ENCODE data around the gene NCK1.

NCK1 gene

DNA sequence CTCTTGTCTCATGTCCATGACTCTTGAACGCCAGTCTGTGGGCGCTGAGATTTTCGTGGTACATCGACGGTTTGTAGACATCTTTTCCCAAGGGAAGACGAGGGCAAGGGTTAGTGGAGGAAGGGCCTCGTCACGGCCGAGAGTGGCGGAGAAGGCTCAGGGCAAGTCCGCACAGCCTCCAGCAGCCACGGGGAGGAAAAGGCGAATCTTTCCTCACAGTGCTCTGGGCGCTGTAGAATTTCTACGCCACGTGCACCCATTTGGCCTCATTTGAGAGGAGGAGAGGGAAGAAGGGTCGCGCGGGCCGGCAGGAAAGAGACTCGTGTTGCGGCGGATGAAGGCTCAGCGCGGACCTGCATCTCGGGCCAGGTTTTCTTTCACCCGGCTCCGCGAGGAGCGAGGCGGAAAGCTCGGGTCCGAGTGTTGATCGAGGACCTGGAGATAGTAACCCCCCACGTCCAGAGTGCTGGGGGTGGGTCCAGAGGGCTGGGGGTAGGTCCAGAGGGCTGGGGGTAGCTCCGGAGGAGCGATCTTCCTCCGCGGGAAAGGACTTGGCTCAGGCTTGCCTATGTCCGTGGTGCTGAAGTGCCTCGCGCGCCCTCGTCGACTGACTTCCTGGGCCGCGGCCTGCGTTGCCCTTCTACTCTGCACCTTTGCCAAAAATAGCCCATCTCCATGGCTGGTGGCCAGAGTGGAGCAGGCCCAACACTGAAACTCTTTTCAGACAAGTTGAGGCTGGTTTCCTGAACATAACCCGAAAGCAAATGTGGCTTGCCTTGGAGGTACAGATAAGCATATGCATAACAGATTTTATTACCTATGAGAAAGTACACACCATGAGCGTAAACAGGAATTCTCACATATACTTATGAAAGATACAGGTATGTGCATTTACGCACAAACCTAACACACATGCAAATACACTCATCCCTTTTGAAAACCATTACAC is 42.0 kb upstream of the NCK1 start:
- peaks cover 10% of the 10 kb centered on the region for H3K36me3 Mint-ChIP-seq (ENCODE audit: low read depth)
- TF ChIP-seq CTCF (IDR thresholded peaks at IDR 0.05; ENCODE audit: unreplicated experiment in 3 of 3): no peak

GRCh38 chr3:136831461-136831860 is 30.5 kb upstream of the NCK1 start:
- peaks cover 22% of the 10 kb centered on the region for H3K36me3 Mint-ChIP-seq (ENCODE audit: low read depth)
- no peak overlapping the region for H3K4me3 Mint-ChIP-seq
- H3K27me3 Mint-ChIP-seq (ENCODE audit: low read depth): no peaks in the 10 kb centered on the region
- no peaks in the 10 kb centered on the region for H3K4me1 Mint-ChIP-seq
- TF ChIP-seq CTCF (IDR thresholded peaks at IDR 0.05; ENCODE audit: unreplicated experiment in 3 of 3): no peak
- no peak overlapping the region for H3K27ac Mint-ChIP-seq
- peaks cover 24% of the 10 kb centered on the region for H3K9me3 Mint-ChIP-seq

More for the DNA sequence above, 42.0 kb upstream of the NCK1 start:
- Mint-ChIP-seq H3K27me3 (ENCODE audit: low read depth) (peaks cover 42% of the 10 kb centered on the region), H3K4me1 (peaks cover 25% of the 10 kb centered on the region), H3K9me3 (peaks cover 19% of the 10 kb centered on the region), H3K27ac (peak overlapping the region in 1 of 3 experiments; percentile 28), H3K4me3 (peak overlapping the region; percentile 90 to 93 (median 92))

- peaks cover 13% of the 10 kb centered on the region for H3K36me3 Mint-ChIP-seq (ENCODE audit: low read depth)
Measured at GRCh38 chr3:136835089-136835812, 26.8 kb upstream of the NCK1 start.

GRCh38 chr3:136835813-136836510 is 26.0 kb upstream of the NCK1 start:
- H3K27me3 Mint-ChIP-seq (ENCODE audit: low read depth): no peaks in the 10 kb centered on the region
- no peaks in the 10 kb centered on the region for H3K4me1 Mint-ChIP-seq
- no peak for TF ChIP-seq CTCF (IDR thresholded peaks at IDR 0.05; ENCODE audit: unreplicated experiment in 3 of 3)
- peaks cover 9% of the 10 kb centered on the region for H3K36me3 Mint-ChIP-seq (ENCODE audit: low read depth)
- H3K4me3 Mint-ChIP-seq: no peak overlapping the region
- H3K27ac Mint-ChIP-seq: no peak overlapping the region
- H3K9me3 Mint-ChIP-seq: no peaks in the 10 kb centered on the region

More at GRCh38 chr3:136835089-136835812, 26.8 kb upstream of the NCK1 start:
- H3K27ac Mint-ChIP-seq: no peak overlapping the region
- no peak overlapping the region for H3K4me3 Mint-ChIP-seq
- H3K27me3 Mint-ChIP-seq (ENCODE audit: low read depth): no peaks in the 10 kb centered on the region
- H3K9me3 Mint-ChIP-seq: peaks cover 4% of the 10 kb centered on the region
- H3K4me1 Mint-ChIP-seq: no peaks in the 10 kb centered on the region
- TF ChIP-seq CTCF (IDR thresholded peaks at IDR 0.05; ENCODE audit: unreplicated experiment in 3 of 3): no peak

DNA sequence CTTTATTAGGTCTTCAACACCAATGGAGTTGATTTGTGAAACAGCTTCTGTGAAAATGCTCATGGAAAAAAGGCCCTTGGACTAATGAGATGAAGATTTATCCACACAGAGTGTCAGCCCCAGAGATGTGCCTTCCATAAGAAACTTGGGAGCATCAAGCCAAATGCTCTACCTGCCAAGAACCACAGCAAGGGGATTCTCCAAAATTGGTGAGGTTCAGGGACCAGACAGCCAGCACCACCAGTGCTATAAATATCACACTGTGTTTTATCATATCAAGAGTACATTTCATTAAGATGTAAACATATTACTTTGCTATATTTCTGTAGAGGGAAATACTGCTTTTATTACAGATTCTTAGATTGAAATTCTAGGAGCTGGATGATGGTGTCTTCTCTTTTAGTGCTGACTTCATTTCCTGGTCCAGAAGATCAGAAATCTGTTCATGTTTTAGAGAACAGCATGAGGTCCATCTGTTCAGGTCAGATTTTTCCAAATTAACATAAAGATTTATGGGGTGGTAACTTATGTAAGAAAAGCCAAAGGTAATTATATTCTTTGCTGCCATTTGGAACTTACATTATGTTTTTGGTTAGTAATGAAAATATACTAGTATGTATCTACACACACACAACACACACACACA is 25.4 kb upstream of the NCK1 start:
- Mint-ChIP-seq H3K4me3 (no peak overlapping the region), H3K27ac (no peak overlapping the region), H3K27me3 (ENCODE audit: low read depth) (no peaks in the 10 kb centered on the region), H3K4me1 (no peaks in the 10 kb centered on the region), H3K36me3 (ENCODE audit: low read depth) (peaks cover 9% of the 10 kb centered on the region), H3K9me3 (no peaks in the 10 kb centered on the region)
- no peak for TF ChIP-seq CTCF (IDR thresholded peaks at IDR 0.05; ENCODE audit: unreplicated experiment in 3 of 3)

Measured in nephron (organoid).